CD14-positive monocyte (primary cell): ENCODE results near the gene UBR2. TPM values are rescaled to one million over a fixed set of nuclear protein-coding genes. Genes with fewer than 3 reads are reported as not detected.
A peak's percentile ranks its signal among the peaks of the same experiment; 100 is the strongest.
"Not testable (repeated sequence)": the region's sequence is repeated elsewhere in the genome, so short reads cannot be mapped to it uniquely, and the experiment has no call there.

ENCODE experiments used
- DNase-seq, 3 donors: peaks; one replicate each; pipeline ENCODE4 v3.0.0-alpha.2; 2011 to 2022
- H2AFZ ChIP-seq: 2 replicates; pipeline ENCODE4 v1.6.0; 2012; ENCODE audit warnings: mild to moderate bottlenecking, low read depth, low read length, inconsistent platforms; ENCODE audit not compliant: insufficient read depth, poor library complexity, severe bottlenecking
- H3K27ac ChIP-seq, 2 donors: 1 replicate in 1 of 2; 2 replicates in 1 of 2; pipeline ENCODE4 v1.5.1; 2012 to 2013; ENCODE audit warnings: low read length in 2 of 2, control low read depth in 1 of 2, inconsistent platforms in 1 of 2, low read depth in 1 of 2, mild to moderate bottlenecking in 1 of 2
- H3K27me3 ChIP-seq, 2 donors: one replicate each; pipeline versions ENCODE4 v1.6.0 to v1.6.1; 2011 to 2013; ENCODE audit warnings: low read length in 2 of 2; ENCODE audit not compliant: control insufficient read depth in 2 of 2, insufficient read depth in 2 of 2
- H3K36me3 ChIP-seq, 2 donors: replicated peaks in 1 of 2; 1 replicate in 1 of 2; 2 replicates in 1 of 2; pipeline versions ENCODE4 v1.5.1 to v1.6.1; 2012 to 2013; ENCODE audit warnings: low read length in 2 of 2, control low read depth in 1 of 2, inconsistent platforms in 1 of 2, mild to moderate bottlenecking in 1 of 2; ENCODE audit not compliant: insufficient read depth in 2 of 2, control insufficient read depth in 1 of 2
- H3K4me1 ChIP-seq, 2 donors: 1 replicate in 1 of 2; 2 replicates in 1 of 2; pipeline versions ENCODE4 v1.5.1 to v1.6.1; 2012 to 2013; ENCODE audit warnings: low read length in 2 of 2, control low read depth in 1 of 2, inconsistent platforms in 1 of 2, mild to moderate bottlenecking in 1 of 2, moderate library complexity in 1 of 2; ENCODE audit not compliant: insufficient read depth in 2 of 2, control insufficient read depth in 1 of 2
- H3K4me2 ChIP-seq: replicated peaks from 2 replicates; pipeline ENCODE3; 2012; ENCODE audit warnings: low read length, moderate library complexity, mild to moderate bottlenecking; ENCODE audit not compliant: poor library complexity, severe bottlenecking; ENCODE audit errors: extremely low read depth
- H3K4me3 ChIP-seq, 3 experiments: fragments of 200-600 bp in 1 of 3; sonication (generic) in 1 of 3; replicated peaks in 1 of 3; 1 replicate in 2 of 3; 2 replicates in 1 of 3; pipeline ENCODE4 v1.5.1; 2011 to 2013; ENCODE audit warnings: low read length in 3 of 3, mild to moderate bottlenecking in 3 of 3, control low read depth in 2 of 3, low read depth in 2 of 3, inconsistent platforms in 1 of 3, moderate library complexity in 1 of 3
- H3K79me2 ChIP-seq: 2 replicates; pipeline ENCODE4 v1.6.0; 2012; ENCODE audit warnings: mild to moderate bottlenecking, control low read depth, inconsistent platforms, low read length, moderate library complexity; ENCODE audit not compliant: insufficient read depth
- H3K9ac ChIP-seq: 2 replicates; pipeline ENCODE4 v1.6.0; 2017; ENCODE audit warnings: low read length, mild to moderate bottlenecking; ENCODE audit not compliant: insufficient read depth, poor library complexity, severe bottlenecking
- H3K9me3 ChIP-seq, 2 donors: replicated peaks in 1 of 2; 1 replicate in 1 of 2; 2 replicates in 1 of 2; pipeline versions ENCODE4 v1.5.1 to v1.6.1; 2012 to 2013; ENCODE audit warnings: low read length in 2 of 2, control low read depth in 1 of 2; ENCODE audit not compliant: control insufficient read depth in 1 of 2, insufficient read depth in 1 of 2
- H4K20me1 ChIP-seq: 2 replicates; pipeline ENCODE4 v1.6.0; 2012; ENCODE audit warnings: mild to moderate bottlenecking, low read length, control low read depth, moderate library complexity; ENCODE audit not compliant: insufficient read depth
- H3K27ac Mint-ChIP-seq, 7 donors: one replicate each; pipeline ENCODE4 v1.8.0; 2020; ENCODE audit warnings: mild to moderate bottlenecking in 7 of 7, mixed read lengths in 7 of 7, moderate library complexity in 6 of 7, inconsistent platforms in 2 of 7
- H3K27me3 Mint-ChIP-seq, 3 donors: one replicate each; pipeline ENCODE4 v1.8.0; 2021 to 2022; ENCODE audit warnings: low read depth in 3 of 3, mild to moderate bottlenecking in 3 of 3, mixed read lengths in 3 of 3, moderate library complexity in 3 of 3, inconsistent platforms in 1 of 3
- H3K36me3 Mint-ChIP-seq, 2 donors: one replicate each; pipeline ENCODE4 v1.8.0; 2020; ENCODE audit warnings: mixed read lengths in 2 of 2, inconsistent platforms in 1 of 2, mild to moderate bottlenecking in 1 of 2
- H3K4me1 Mint-ChIP-seq: one replicate; pipeline ENCODE4 v1.8.0; 2020; ENCODE audit warnings: mild to moderate bottlenecking, mixed read lengths
- H3K4me3 Mint-ChIP-seq, 2 donors: one replicate each; pipeline ENCODE4 v1.8.0; 2020; ENCODE audit warnings: mild to moderate bottlenecking in 2 of 2, mixed read lengths in 2 of 2, moderate library complexity in 1 of 2
- H3K9me3 Mint-ChIP-seq, 7 donors: one replicate each; pipeline ENCODE4 v1.8.0; 2020 to 2022; ENCODE audit warnings: mixed read lengths in 7 of 7, mild to moderate bottlenecking in 6 of 7, moderate library complexity in 6 of 7, inconsistent platforms in 2 of 7
- CTCF ChIP-seq: fragments of 200-600 bp; IDR thresholded peaks from one replicate; pipeline ENCODE4 v1.8.0; 2022; ENCODE audit warnings: antibody characterized with exemption, mild to moderate bottlenecking
- WGBS: methylation state at CpG from one replicate; pipeline ENCODE4 v1.1.5; 2013; ENCODE audit warnings: missing lambda C conversion rate; ENCODE audit not compliant: insufficient coverage; 5-methylcytosine and 5-hydroxymethylcytosine counted together
- intact Hi-C, 2 donors: fragments of 100-400 bp; cut with micrococcal nuclease; formaldehyde crosslinking; loops; one replicate each; pipeline versions ENCODE4 v1.15.0 to v1.15.1; 2023
- polyA plus RNA-seq, 3 donors: library from polyadenylated mRNA; depleted of rRNA in 1 of 3; unstranded in 2 of 3; stranded (reverse) in 1 of 3; fragments of 300-500 nt in 2 of 3; fragments of >200 nt in 1 of 3; fragmentation: Illumina TruSeq in 2 of 3; gene quantifications; 1 replicate in 2 of 3; 2 replicates in 1 of 3; pipeline ENCODE4 v1.2.3, GENCODE V29; 2012 to 2021

UBR2 gene
- polyA plus RNA-seq, 3 donors: 9.0 to 17.8 (median 12.8) TPM

- H3K4me1 Mint-ChIP-seq: peaks cover 11% of the 10 kb centered on the region
- Histone ChIP-seq H3K9me3 (peaks cover 0 to 5% of the 10 kb centered on the region in 2 donors), H3K27ac (no peak overlapping the region), H2AFZ (no peak overlapping the region), H4K20me1 (no peaks in the 10 kb centered on the region), H3K79me2 (no peaks in the 10 kb centered on the region), H3K9ac (no peak overlapping the region), H3K4me3 (no peak overlapping the region), H3K27me3 (peaks cover 0 to 6% of the 10 kb centered on the region in 2 donors), H3K4me1 (peaks cover 3 to 14% of the 10 kb centered on the region in 2 donors), H3K4me2 (no peak overlapping the region), H3K36me3 (no peaks in the 10 kb centered on the region)
- peaks cover 6 to 8% of the 10 kb centered on the region in 2 donors for H3K36me3 Mint-ChIP-seq
- WGBS: 100% methylated on average over 2 of the region's 4 CpGs
- peaks cover 4 to 12% (median 8%) of the 10 kb centered on the region in 7 donors for H3K9me3 Mint-ChIP-seq
- no peak for TF ChIP-seq CTCF
- H3K4me3 Mint-ChIP-seq: no peak overlapping the region
- peak in 2 of 3 donors; percentile 36 to 40 for DNase-seq
- intact Hi-C loops: no loop called here
- no peak overlapping the region for H3K27ac Mint-ChIP-seq
- H3K27me3 Mint-ChIP-seq: peaks cover 7 to 19% (median 13%) of the 10 kb centered on the region in 3 donors
Measured at GRCh38 chr6:42555477-42556457, 8.1 kb upstream of the UBR2 start.

- peaks cover 6 to 8% of the 10 kb centered on the region in 2 donors for H3K36me3 Mint-ChIP-seq
- no peak overlapping the region for H3K4me3 ChIP-seq
- intact Hi-C loops: no loop called here
- no peak overlapping the region for H3K4me2 ChIP-seq
- H3K27ac Mint-ChIP-seq: no peak overlapping the region
- peaks cover 4 to 12% (median 8%) of the 10 kb centered on the region in 7 donors for H3K9me3 Mint-ChIP-seq
- H3K79me2 ChIP-seq: no peaks in the 10 kb centered on the region
- H3K9me3 ChIP-seq: peaks cover 0 to 5% of the 10 kb centered on the region in 2 donors
- DNase-seq: no peak
- no peak overlapping the region for H3K27ac ChIP-seq
- no peak overlapping the region for H3K4me3 Mint-ChIP-seq
- H3K27me3 ChIP-seq: peaks cover 0 to 6% of the 10 kb centered on the region in 2 donors
- no peaks in the 10 kb centered on the region for H3K36me3 ChIP-seq
- H2AFZ ChIP-seq: no peak overlapping the region
- H3K27me3 Mint-ChIP-seq: peaks cover 7 to 19% (median 13%) of the 10 kb centered on the region in 3 donors
- peaks cover 3 to 14% of the 10 kb centered on the region in 2 donors for H3K4me1 ChIP-seq
- no peaks in the 10 kb centered on the region for H4K20me1 ChIP-seq
- H3K4me1 Mint-ChIP-seq: peaks cover 11% of the 10 kb centered on the region
- H3K9ac ChIP-seq: no peak overlapping the region
- WGBS: no CpG with 5 or more reads among the region's 4 CpGs
- TF ChIP-seq CTCF: no peak
Measured at GRCh38 chr6:42556462-42556861, 7.4 kb upstream of the UBR2 start.

GRCh38 chr6:42559276-42559675, 4.6 kb upstream of the UBR2 start:
- H3K4me3 Mint-ChIP-seq, H3K4me1 Mint-ChIP-seq, H3K27ac ChIP-seq, H3K9me3 Mint-ChIP-seq, H3K4me1 ChIP-seq, H4K20me1 ChIP-seq, H3K9me3 ChIP-seq, H2AFZ ChIP-seq, H3K27ac Mint-ChIP-seq, H3K36me3 Mint-ChIP-seq, H3K27me3 Mint-ChIP-seq, H3K36me3 ChIP-seq, H3K4me2 ChIP-seq, intact Hi-C loops, H3K4me3 ChIP-seq, DNase-seq, H3K27me3 ChIP-seq, H3K9ac ChIP-seq, H3K79me2 ChIP-seq: not testable (repeated sequence)
- WGBS: 93% methylated on average over 3 of the region's 6 CpGs
